Smooth muscle cell (in vitro differentiated cells): ENCODE measurements around the gene DRD5. TPM values are rescaled to one million over a fixed set of nuclear protein-coding genes. Genes with fewer than 3 reads are reported as not detected.
"Not testable (repeated sequence)": the region's sequence is repeated elsewhere in the genome, so short reads cannot be mapped to it uniquely, and the experiment has no call there.

ENCODE experiments used
- DNase-seq: peaks from one replicate; lab custom pipeline; 2025; ENCODE audit not compliant: unreplicated experiment; lab: John Stamatoyannopoulos, UW
- H2AFZ ChIP-seq: fragments of 200-600 bp; sonication (generic); 2 replicates; pipeline ENCODE4 v1.6.0; 2016; ENCODE audit warnings: antibody characterized with exemption, low read depth, mild to moderate bottlenecking
- H3F3A ChIP-seq: fragments of 200-600 bp; sonication (generic); 2 replicates; pipeline ENCODE4 v1.6.0; 2017; ENCODE audit warnings: antibody characterized with exemption, low read depth
- H3K27ac ChIP-seq: fragments of 200-600 bp; sonication (generic); 2 replicates; pipeline ENCODE4 v1.5.1; 2016; ENCODE audit warnings: low read depth, mild to moderate bottlenecking
- H3K27me3 ChIP-seq: fragments of 200-600 bp; sonication (generic); 2 replicates; pipeline ENCODE4 v1.6.1; 2016; ENCODE audit warnings: low read depth, mild to moderate bottlenecking
- H3K36me3 ChIP-seq: fragments of 200-600 bp; sonication (generic); 2 replicates; pipeline ENCODE4 v1.5.1; 2016; ENCODE audit warnings: low read depth
- H3K4me1 ChIP-seq: fragments of 200-600 bp; sonication (generic); 2 replicates; pipeline ENCODE4 v1.5.1; 2016; ENCODE audit warnings: low read depth
- H3K4me2 ChIP-seq: fragments of 200-600 bp; sonication (generic); 2 replicates; pipeline ENCODE4 v1.6.0; 2016; ENCODE audit warnings: mild to moderate bottlenecking
- H3K4me3 ChIP-seq: fragments of 200-600 bp; sonication (generic); 2 replicates; pipeline ENCODE4 v1.5.1; 2016; ENCODE audit warnings: mild to moderate bottlenecking
- H3K79me2 ChIP-seq: fragments of 200-600 bp; sonication (generic); 2 replicates; pipeline ENCODE4 v1.6.0; 2016; ENCODE audit warnings: low read depth, mild to moderate bottlenecking
- H3K9ac ChIP-seq: fragments of 200-600 bp; sonication (generic); 2 replicates; pipeline ENCODE4 v1.6.0; 2016; ENCODE audit warnings: low read depth
- H3K9me3 ChIP-seq: fragments of 200-600 bp; sonication (generic); replicated peaks from 2 replicates; pipeline ENCODE4 v1.5.1; 2016; ENCODE audit warnings: low read depth
- H4K20me1 ChIP-seq: fragments of 200-600 bp; sonication (generic); 2 replicates; pipeline ENCODE4 v1.6.0; 2016; ENCODE audit warnings: low read depth
- CTCF ChIP-seq: fragments of 200-600 bp; sonication (generic); IDR thresholded peaks from 2 replicates; pipeline ENCODE4 v1.5.1; 2017; ENCODE audit warnings: borderline replicate concordance, mild to moderate bottlenecking, antibody characterized with exemption; ENCODE audit not compliant: insufficient read depth, poor library complexity, severe bottlenecking
- WGBS: methylation state at CpG from one replicate; pipeline ENCODE4 v1.1.7; 2016; ENCODE audit warnings: low lambda C conversion rate; 5-methylcytosine and 5-hydroxymethylcytosine counted together
- polyA plus RNA-seq: library from polyadenylated mRNA; unstranded; fragments of >200 nt; fragmentation: Nextera tagmentation; extraction: Ambion mirVana; gene quantifications from 2 replicates; pipeline ENCODE4 v1.2.1, GENCODE V29; 2016
- total RNA-seq: library from RNA; depleted of rRNA; stranded (reverse); fragments of >200 nt; gene quantifications from 2 replicates; pipeline ENCODE4 v1.2.3, GENCODE V29; 2014

DRD5 gene
- total and polyA plus RNA-seq, 2 experiments from 2014 or later, result not detected

DNA sequence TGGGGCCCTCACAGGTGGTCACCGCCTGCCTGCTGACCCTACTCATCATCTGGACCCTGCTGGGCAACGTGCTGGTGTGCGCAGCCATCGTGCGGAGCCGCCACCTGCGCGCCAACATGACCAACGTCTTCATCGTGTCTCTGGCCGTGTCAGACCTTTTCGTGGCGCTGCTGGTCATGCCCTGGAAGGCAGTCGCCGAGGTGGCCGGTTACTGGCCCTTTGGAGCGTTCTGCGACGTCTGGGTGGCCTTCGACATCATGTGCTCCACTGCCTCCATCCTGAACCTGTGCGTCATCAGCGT, 652 bp downstream of the DRD5 start:
- H3K9me3 ChIP-seq, result no peaks in the 10 kb centered on the region
- H3K36me3 ChIP-seq, result no peaks in the 10 kb centered on the region
- DNase-seq, result no peak
- no peaks in the 10 kb centered on the region for H4K20me1 ChIP-seq
- TF ChIP-seq CTCF, result no peak
- 87% methylated on average over 21 of the region's 22 CpGs for WGBS
- H3K4me3 ChIP-seq, result no peak overlapping the region
- H3K4me2 ChIP-seq, result no peak overlapping the region
- H3F3A ChIP-seq, result no peaks in the 10 kb centered on the region
- H2AFZ ChIP-seq, result no peak overlapping the region
- H3K27me3 ChIP-seq, result peaks cover 94% of the 10 kb centered on the region
- no peak overlapping the region for H3K27ac ChIP-seq
- H3K79me2 ChIP-seq, result no peaks in the 10 kb centered on the region
- H3K9ac ChIP-seq, result no peak overlapping the region
- no peaks in the 10 kb centered on the region for H3K4me1 ChIP-seq

GRCh38 chr4:9785891-9786290, 4.5 kb downstream of the DRD5 start:
- H3K27ac ChIP-seq, H3K4me3 ChIP-seq, H3K4me2 ChIP-seq, H3K4me1 ChIP-seq, H4K20me1 ChIP-seq, H3K79me2 ChIP-seq, H3F3A ChIP-seq, H3K9me3 ChIP-seq, H3K36me3 ChIP-seq, H3K9ac ChIP-seq, DNase-seq, H2AFZ ChIP-seq: not testable (repeated sequence)
- H3K27me3 ChIP-seq, result peaks cover 73% of the 10 kb centered on the region
- 82% methylated on average over 5 of the region's 5 CpGs for WGBS

DNA sequence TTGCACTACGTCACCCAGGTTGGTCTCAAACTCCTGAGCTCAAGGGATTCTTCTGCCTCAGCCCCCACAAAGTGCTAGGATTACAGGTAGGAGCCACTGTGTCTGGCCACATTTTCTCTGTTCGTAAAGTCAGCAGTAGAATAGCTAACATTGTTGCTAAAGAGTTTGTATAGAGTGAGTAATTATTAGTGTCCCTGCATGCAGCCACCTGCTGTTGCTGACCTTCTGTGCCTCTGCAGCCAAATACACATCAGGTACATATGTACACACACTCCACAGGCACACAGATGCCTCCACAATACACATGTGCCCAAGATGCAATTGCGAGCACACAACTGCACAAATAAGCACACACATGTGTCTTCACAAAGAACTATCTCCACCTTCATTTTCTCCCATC, 10.9 kb downstream of the DRD5 start:
- Histone ChIP-seq H4K20me1 (no peaks in the 10 kb centered on the region), H3K27ac (no peak overlapping the region), H3K79me2 (no peaks in the 10 kb centered on the region), H3K4me3 (no peak overlapping the region), H3K36me3 (no peaks in the 10 kb centered on the region), H3K9me3 (no peaks in the 10 kb centered on the region), H3F3A (no peaks in the 10 kb centered on the region), H2AFZ (no peak overlapping the region), H3K9ac (no peak overlapping the region), H3K27me3 (peaks cover 10% of the 10 kb centered on the region), H3K4me2 (no peak overlapping the region), H3K4me1 (no peaks in the 10 kb centered on the region)
- no peak for DNase-seq
- no peak for TF ChIP-seq CTCF
- WGBS, result 90% methylated on average over 3 of the region's 3 CpGs

DNA sequence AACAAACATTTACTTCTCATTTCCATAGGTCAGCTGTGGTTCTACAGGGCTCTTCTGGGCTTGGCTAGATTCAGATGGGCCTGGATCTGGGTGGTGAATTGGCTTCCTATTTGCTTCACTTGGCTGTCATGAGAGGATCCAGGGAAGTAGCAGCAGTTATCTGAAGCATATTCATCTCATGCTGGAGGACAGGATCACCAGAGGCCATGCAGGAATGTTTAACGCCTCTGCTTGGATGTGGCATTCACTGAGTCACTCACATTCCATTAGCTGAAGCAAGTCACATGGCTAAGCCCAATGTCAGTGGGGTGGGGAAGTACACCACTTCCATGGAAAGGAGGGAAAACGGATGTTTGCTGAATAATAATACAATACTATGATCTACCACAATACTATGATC, 15.2 kb downstream of the DRD5 start:
- H3F3A ChIP-seq, H4K20me1 ChIP-seq, H2AFZ ChIP-seq, H3K4me1 ChIP-seq, H3K79me2 ChIP-seq, H3K4me2 ChIP-seq, H3K9me3 ChIP-seq, H3K4me3 ChIP-seq, H3K27me3 ChIP-seq, H3K36me3 ChIP-seq, H3K9ac ChIP-seq, DNase-seq: not testable (repeated sequence)
- WGBS, result 28% methylated on average over 2 of the region's 2 CpGs
- H3K27ac ChIP-seq, result peak overlapping the region; percentile 6

- Histone ChIP-seq H3K4me1 (no peaks in the 10 kb centered on the region), H3K4me3 (no peak overlapping the region), H3K36me3 (no peaks in the 10 kb centered on the region), H3K79me2 (no peaks in the 10 kb centered on the region), H3F3A (no peaks in the 10 kb centered on the region), H3K9ac (no peak overlapping the region), H3K9me3 (no peaks in the 10 kb centered on the region), H3K4me2 (no peak overlapping the region), H3K27ac (no peak overlapping the region), H3K27me3 (peaks cover 10% of the 10 kb centered on the region), H2AFZ (no peak overlapping the region), H4K20me1 (no peaks in the 10 kb centered on the region)
- TF ChIP-seq CTCF, result no peak
- 89% methylated on average over 4 of the region's 4 CpGs for WGBS
- DNase-seq, result no peak
Observed at GRCh38 chr4:9800848-9801247, 19.4 kb downstream of the DRD5 start.
